ENCODE data around the gene PCYT2. TPM values are rescaled to one million over a fixed set of nuclear protein-coding genes. Genes with fewer than 3 reads are reported as not detected.

Gene PCYT2
- total and polyA plus RNA-seq, 9 of the 15 experiments (the other 6 are each of a cell fraction or from before 2014, with no cell fraction given) = 0.92 to 134 (median 82.5) TPM

DNA sequence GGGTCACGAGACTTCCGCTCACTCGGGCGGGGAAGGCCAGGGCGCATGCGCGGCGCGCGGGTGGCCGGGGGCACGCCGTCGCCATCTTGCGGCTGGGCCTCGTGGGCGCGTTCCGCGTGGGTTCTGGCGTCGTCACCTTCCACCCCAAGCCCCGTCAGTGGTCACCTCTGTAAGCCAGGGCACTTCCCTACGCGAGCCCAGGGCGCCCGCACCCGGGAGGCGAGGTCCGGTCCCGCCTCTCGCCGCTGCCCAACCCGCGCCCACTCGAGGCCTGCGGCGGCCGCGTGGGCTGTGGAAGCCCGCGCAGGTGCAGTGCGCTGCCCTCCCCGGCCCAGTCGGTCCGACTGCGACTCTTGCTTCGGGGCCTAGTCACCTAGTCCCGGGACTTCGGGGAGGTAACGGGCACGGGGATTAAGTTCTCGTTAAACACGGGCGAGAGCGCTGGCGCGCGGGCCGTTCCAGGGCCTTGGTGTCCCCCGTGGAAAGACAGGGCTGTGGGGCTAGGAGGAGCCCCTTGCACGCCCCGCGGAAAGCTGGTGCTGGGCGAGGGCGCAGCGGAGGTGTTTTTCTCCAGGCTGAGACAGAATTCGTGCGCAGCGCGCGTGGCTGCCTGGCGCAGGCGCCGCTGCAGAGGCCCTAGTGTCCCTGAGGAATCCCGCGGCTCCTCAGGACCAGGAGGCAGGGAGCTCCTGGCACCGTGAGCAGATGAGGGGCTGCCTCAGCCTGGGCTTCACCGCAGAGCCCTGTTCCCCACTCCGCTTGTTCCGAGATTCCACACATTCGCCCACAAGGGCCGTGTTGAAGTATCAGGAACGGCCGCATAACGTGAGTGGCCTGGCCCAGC, 39.6 kb downstream of the PCYT2 start (continued):
- TF ChIP-seq CSDE1 (IDR thresholded peaks at IDR 0.05) (no peak), PHTF2 (CRISPR knock-in tag; IDR thresholded peaks at IDR 0.05) (no peak), PHB (CRISPR knock-in tag; IDR thresholded peaks at IDR 0.05) (peak; percentile 92; the same call in 1 of the 2 replicates), ILK (tag; IDR thresholded peaks at IDR 0.05; ENCODE audit: borderline replicate concordance, low read depth) (no peak), MXI1 (IDR thresholded peaks at IDR 0.05; ENCODE audit: low read depth, low read length) (no peak), ZFP36 (IDR thresholded peaks at IDR 0.05; ENCODE audit: low read depth, low read length, partially characterized antibody) (no peak), ZNF707 (CRISPR knock-in tag; conservative IDR thresholded peaks at IDR 0.05) (no peak), ZNF696 (CRISPR knock-in tag; conservative IDR thresholded peaks at IDR 0.05) (no peak), RBM15 (IDR thresholded peaks at IDR 0.05; ENCODE audit: insufficient read depth, low read length) (no peak), BRCA1 (IDR thresholded peaks at IDR 0.05) (no peak), BRCA1 (CRISPR knock-in tag; IDR thresholded peaks at IDR 0.05) (0 out of 2 replicates have a peak, but pooled peaks have one; percentile 82), ZBTB17 (CRISPR knock-in tag; IDR thresholded peaks at IDR 0.05) (peak; percentile 22; the same call in 1 of the 2 replicates), HNRNPK (IDR thresholded peaks at IDR 0.05; ENCODE audit: low read depth, low read length, poor library complexity, severe bottlenecking) (no peak), HOXB6 (CRISPR knock-in tag; IDR thresholded peaks at IDR 0.05; ENCODE audit: borderline replicate concordance) (no peak), HDGF (IDR thresholded peaks at IDR 0.05) (no peak), C11orf30 (IDR thresholded peaks at IDR 0.05; ENCODE audit: low read depth) (no peak), CHD1 (IDR thresholded peaks at IDR 0.05; ENCODE audit: low read length) (peak; percentile 93), TFAM (CRISPR knock-in tag; conservative IDR thresholded peaks at IDR 0.05) (no peak), RFX1 (IDR thresholded peaks at IDR 0.05) (no peak), ZNF764 (CRISPR knock-in tag; IDR thresholded peaks at IDR 0.05; ENCODE audit: low read depth) (no peak)
- TF ChIP-seq, protein P1, sequence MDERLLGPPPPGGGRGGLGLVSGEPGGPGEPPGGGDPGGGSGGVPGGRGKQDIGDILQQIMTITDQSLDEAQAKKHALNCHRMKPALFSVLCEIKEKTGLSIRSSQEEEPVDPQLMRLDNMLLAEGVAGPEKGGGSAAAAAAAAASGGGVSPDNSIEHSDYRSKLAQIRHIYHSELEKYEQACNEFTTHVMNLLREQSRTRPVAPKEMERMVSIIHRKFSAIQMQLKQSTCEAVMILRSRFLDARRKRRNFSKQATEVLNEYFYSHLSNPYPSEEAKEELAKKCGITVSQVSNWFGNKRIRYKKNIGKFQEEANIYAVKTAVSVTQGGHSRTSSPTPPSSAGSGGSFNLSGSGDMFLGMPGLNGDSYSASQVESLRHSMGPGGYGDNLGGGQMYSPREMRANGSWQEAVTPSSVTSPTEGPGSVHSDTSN (CRISPR knock-in tag; IDR thresholded peaks at IDR 0.05; ENCODE audit: low read depth) = no peak
- TF ChIP-seq, protein P1 (tag; conservative IDR thresholded peaks at IDR 0.05; ENCODE audit: low read depth) = no peak
- TF ChIP-seq, protein P2, sequence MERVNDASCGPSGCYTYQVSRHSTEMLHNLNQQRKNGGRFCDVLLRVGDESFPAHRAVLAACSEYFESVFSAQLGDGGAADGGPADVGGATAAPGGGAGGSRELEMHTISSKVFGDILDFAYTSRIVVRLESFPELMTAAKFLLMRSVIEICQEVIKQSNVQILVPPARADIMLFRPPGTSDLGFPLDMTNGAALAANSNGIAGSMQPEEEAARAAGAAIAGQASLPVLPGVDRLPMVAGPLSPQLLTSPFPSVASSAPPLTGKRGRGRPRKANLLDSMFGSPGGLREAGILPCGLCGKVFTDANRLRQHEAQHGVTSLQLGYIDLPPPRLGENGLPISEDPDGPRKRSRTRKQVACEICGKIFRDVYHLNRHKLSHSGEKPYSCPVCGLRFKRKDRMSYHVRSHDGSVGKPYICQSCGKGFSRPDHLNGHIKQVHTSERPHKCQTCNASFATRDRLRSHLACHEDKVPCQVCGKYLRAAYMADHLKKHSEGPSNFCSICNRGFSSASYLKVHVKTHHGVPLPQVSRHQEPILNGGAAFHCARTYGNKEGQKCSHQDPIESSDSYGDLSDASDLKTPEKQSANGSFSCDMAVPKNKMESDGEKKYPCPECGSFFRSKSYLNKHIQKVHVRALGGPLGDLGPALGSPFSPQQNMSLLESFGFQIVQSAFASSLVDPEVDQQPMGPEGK (CRISPR knock-in tag; IDR thresholded peaks at IDR 0.05; ENCODE audit: borderline replicate concordance) = no peak
- TF ChIP-seq, protein P3, sequence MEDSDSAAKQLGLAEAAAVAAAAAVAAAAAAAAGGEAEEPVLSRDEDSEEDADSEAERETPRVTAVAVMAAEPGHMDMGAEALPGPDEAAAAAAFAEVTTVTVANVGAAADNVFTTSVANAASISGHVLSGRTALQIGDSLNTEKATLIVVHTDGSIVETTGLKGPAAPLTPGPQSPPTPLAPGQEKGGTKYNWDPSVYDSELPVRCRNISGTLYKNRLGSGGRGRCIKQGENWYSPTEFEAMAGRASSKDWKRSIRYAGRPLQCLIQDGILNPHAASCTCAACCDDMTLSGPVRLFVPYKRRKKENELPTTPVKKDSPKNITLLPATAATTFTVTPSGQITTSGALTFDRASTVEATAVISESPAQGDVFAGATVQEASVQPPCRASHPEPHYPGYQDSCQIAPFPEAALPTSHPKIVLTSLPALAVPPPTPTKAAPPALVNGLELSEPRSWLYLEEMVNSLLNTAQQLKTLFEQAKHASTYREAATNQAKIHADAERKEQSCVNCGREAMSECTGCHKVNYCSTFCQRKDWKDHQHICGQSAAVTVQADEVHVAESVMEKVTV (CRISPR knock-in tag; IDR thresholded peaks at IDR 0.05) = no peak
